Mesothelial cell of epicardium (in vitro differentiated cells): ENCODE results near the gene ZNF467. TPM values are rescaled to one million over a fixed set of nuclear protein-coding genes. Genes with fewer than 3 reads are reported as not detected.

Source experiments
- DNase-seq, 2 experiments: peaks; one replicate each; pipeline ENCODE4 v3.0.0; 2021; ENCODE audit warnings: low spot score in 2 of 2; ENCODE audit not compliant: unreplicated experiment in 2 of 2
- H3K27ac Mint-ChIP-seq: 2 replicates; pipeline ENCODE4 v1.8.0; 2021; ENCODE audit warnings: mixed read lengths
- H3K27me3 Mint-ChIP-seq: 2 replicates; pipeline ENCODE4 v1.8.0; 2021; ENCODE audit warnings: low read depth, mixed read lengths
- H3K36me3 Mint-ChIP-seq: 2 replicates; pipeline ENCODE4 v1.8.0; 2021; ENCODE audit warnings: mixed read lengths
- H3K4me1 Mint-ChIP-seq: 2 replicates; pipeline ENCODE4 v1.8.0; 2021; ENCODE audit warnings: mixed read lengths
- H3K4me3 Mint-ChIP-seq: 2 replicates; pipeline ENCODE4 v1.8.0; 2021; ENCODE audit warnings: mild to moderate bottlenecking, moderate library complexity, mixed read lengths
- H3K9me3 Mint-ChIP-seq: 2 replicates; pipeline ENCODE4 v1.8.0; 2021; ENCODE audit warnings: mixed read lengths
- CTCF ChIP-seq: fragments of 200-600 bp; sonication (generic); IDR thresholded peaks from one replicate; pipeline ENCODE4 v1.5.0; 2021; ENCODE audit warnings: antibody characterized with exemption; ENCODE audit not compliant: unreplicated experiment
- total RNA-seq: library from RNA; stranded (reverse); gene quantifications from 3 replicates; pipeline ENCODE4 v1.2.1, GENCODE V29; 2021

ZNF467 gene
- total RNA-seq, 1 donor from 2014 or later: 38.9 TPM

DNA sequence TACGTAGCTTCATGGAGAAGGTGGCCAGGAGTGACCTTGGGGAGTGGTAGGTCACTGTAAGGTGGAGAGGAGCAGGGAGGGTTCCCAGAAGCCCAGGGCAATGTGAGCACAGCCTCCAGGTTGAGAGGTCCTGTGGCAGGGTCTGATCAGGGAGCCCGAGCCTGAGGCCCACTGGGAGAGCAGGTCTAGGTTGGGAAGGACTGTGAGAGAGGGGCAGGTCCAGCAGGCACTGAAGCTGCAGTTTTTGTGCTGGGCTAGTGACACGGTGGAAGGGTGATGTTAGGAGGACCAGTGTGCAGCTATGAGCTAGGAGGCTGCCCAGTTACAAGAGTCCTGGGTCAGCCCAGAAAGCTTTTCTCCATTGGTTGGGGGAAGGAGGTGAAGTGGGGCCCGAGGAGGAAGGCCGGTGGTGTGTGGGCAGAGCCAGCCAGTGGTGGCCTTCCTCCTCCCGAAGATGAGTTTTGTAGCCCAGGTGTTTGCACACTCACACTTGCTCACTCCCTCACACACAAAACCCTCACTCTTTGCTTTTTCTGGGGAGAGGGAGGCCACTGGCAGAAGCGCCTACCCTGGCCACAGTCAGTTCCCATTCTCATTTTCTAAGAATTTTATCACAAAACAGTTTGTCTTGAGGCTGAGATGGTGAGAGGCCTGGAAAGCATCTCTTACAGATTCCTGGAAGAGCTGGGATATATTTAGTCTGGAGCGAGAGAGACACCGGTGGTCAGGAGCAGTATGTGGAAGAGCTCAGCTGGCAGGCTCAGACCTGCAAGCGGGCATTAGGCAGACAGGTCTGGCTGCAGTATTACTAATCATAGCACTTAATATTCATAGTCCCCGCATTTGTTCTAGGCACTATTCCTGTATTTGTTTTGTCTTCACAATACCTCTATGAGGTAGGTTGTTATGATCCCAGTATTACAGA, 57.1 kb downstream of the ZNF467 start:
- peak in 1 of 2 experiments; percentile 36 for DNase-seq

DNA sequence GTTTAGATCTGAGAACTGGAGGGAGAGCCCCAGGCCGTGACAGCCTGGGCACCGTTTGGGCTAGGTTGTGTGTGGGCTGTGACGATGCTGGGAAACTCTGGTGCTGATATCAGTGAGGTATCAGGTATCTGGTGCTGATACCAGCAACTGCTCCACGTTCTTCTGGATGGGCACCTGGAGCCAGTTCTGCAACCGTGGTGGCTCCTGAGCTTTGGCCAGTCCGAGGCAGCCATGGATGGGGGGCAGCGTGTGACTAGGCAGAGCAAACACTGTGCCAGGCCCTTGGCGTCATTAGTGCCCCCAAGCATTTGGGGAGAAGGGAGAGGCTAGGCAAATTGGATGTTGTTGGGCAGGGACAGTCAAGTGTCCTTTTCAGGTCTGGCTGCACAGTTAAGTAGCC, 57.9 kb downstream of the ZNF467 start:
- peak in 1 of 2 experiments; percentile 39 for DNase-seq
- Mint-ChIP-seq H3K27me3 (no peaks in the 10 kb centered on the region), H3K4me1 (peaks cover 19% of the 10 kb centered on the region), H3K36me3 (peaks cover 21% of the 10 kb centered on the region), H3K27ac (peak overlapping the region; percentile 88), H3K4me3 (peak overlapping the region; percentile 87), H3K9me3 (peaks cover 20% of the 10 kb centered on the region)
- no peak for TF ChIP-seq CTCF

More for the DNA sequence above, 57.1 kb downstream of the ZNF467 start:
- no peak for TF ChIP-seq CTCF
- H3K27ac Mint-ChIP-seq: peak overlapping the region; percentile 32
- H3K36me3 Mint-ChIP-seq: peaks cover 15% of the 10 kb centered on the region
- H3K9me3 Mint-ChIP-seq: peaks cover 14% of the 10 kb centered on the region
- peak overlapping the region; percentile 87 for H3K4me3 Mint-ChIP-seq
- H3K27me3 Mint-ChIP-seq: no peaks in the 10 kb centered on the region
- peaks cover 19% of the 10 kb centered on the region for H3K4me1 Mint-ChIP-seq

DNA sequence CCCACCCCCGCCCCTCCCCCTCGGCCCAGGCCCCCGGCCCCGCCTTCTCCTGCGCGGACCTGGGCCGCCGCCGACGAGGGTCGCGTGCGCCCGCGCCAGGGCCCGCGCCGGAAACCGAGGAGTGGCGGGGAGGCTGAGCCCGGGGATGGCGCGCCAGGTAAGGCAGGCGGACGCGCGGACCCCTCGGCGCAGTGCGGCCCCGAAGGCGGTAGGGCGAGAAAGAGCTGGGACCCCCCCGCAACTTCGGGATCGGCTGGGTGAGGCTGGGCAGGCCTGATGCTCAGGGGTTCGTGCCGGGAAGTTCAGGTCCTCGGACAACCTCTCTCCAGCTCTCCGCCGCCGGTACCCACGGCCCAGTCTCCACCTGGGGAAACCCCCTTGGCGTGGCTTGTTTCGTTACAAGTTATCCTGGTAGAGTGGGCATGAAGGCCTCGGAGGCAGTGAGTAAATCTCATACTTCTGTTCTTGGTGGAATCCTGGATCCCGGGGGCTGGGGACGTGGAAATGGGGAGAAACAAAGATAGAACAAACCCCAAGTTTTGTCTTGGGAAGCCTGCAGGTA, 58.4 kb downstream of the ZNF467 start:
- H3K36me3 Mint-ChIP-seq: peaks cover 21% of the 10 kb centered on the region
- DNase-seq: no peak

More for the DNA sequence above, 58.4 kb downstream of the ZNF467 start:
- TF ChIP-seq CTCF: no peak
- Mint-ChIP-seq H3K9me3 (peaks cover 20% of the 10 kb centered on the region), H3K4me3 (peak overlapping the region; percentile 87), H3K27me3 (no peaks in the 10 kb centered on the region), H3K27ac (peak overlapping the region; percentile 88), H3K4me1 (peaks cover 19% of the 10 kb centered on the region)

Other genes with a start within 250 kb of the ZNF467 start
- gene ZNF862, start 64.8 kb upstream of the ZNF467 start, total RNA-seq: 27.4 to 31.6 TPM (median 27.7 TPM) in 3 replicates
- 27.1 to 30.0 TPM (median 28.3 TPM) in 3 replicates for gene ATP6V0E2, start 100.4 kb upstream of the ZNF467 start, total RNA-seq